HFFc6 (cell line): ENCODE measurements around the gene GOLGA8N. TPM values are rescaled to one million over a fixed set of nuclear protein-coding genes. Genes with fewer than 3 reads are reported as not detected.

Experiments
- DNase-seq: peaks from one replicate; pipeline ENCODE4 v3.0.0-alpha.2; 2018
- H3K27ac Mint-ChIP-seq: 2 replicates; pipeline ENCODE4 v1.8.0; 2020; ENCODE audit warnings: mild to moderate bottlenecking, mixed read lengths
- H3K27me3 Mint-ChIP-seq: 2 replicates; pipeline ENCODE4 v1.8.0; 2021; ENCODE audit warnings: mild to moderate bottlenecking, moderate library complexity, mixed read lengths; ENCODE audit not compliant: insufficient read depth
- H3K36me3 Mint-ChIP-seq: 2 replicates; pipeline ENCODE4 v1.8.0; 2021; ENCODE audit warnings: low read depth, mixed read lengths
- H3K4me1 Mint-ChIP-seq: 2 replicates; pipeline ENCODE4 v1.8.0; 2020; ENCODE audit warnings: low read depth, mixed read lengths
- H3K4me3 Mint-ChIP-seq: 2 replicates; pipeline ENCODE4 v1.8.0; 2020; ENCODE audit warnings: mild to moderate bottlenecking, moderate library complexity, mixed read lengths
- H3K9me3 Mint-ChIP-seq: 2 replicates; pipeline ENCODE4 v1.8.0; 2020; ENCODE audit warnings: mild to moderate bottlenecking, mixed read lengths
- CTCF ChIP-seq: fragments of 200-600 bp; sonication (generic); IDR thresholded peaks from 2 replicates; pipeline ENCODE4 v1.5.0; 2021; ENCODE audit warnings: antibody characterized with exemption, mild to moderate bottlenecking
- total RNA-seq, 6 experiments: library from RNA; stranded (reverse); fragmentation: NEBNext Ultra II Directional; extraction: Animal tissue kit (Norgen Biotek cat#: 25700); gene quantifications; 2 replicates in 1 of 6; 3 replicates in 5 of 6; pipeline ENCODE4 v1.2.3, GENCODE V29; 2021

The GOLGA8N gene
- total RNA-seq, 6 experiments from 2014 or later = 0.37 to 1.4 (median 0.51) TPM

- Mint-ChIP-seq H3K36me3 (peaks cover 15% of the 10 kb centered on the region; the same call in 1 of the 2 replicates), H3K27ac (no peak overlapping the region), H3K4me3 (no peak overlapping the region), H3K4me1 (peaks cover 74% of the 10 kb centered on the region), H3K27me3 (no peaks in the 10 kb centered on the region), H3K9me3 (no peaks in the 10 kb centered on the region)
- no peak for DNase-seq
- TF ChIP-seq CTCF = no peak
These were observed 62.8 kb downstream of the GOLGA8N start for GRCh38 chr15:32656091-32656490.

DNA sequence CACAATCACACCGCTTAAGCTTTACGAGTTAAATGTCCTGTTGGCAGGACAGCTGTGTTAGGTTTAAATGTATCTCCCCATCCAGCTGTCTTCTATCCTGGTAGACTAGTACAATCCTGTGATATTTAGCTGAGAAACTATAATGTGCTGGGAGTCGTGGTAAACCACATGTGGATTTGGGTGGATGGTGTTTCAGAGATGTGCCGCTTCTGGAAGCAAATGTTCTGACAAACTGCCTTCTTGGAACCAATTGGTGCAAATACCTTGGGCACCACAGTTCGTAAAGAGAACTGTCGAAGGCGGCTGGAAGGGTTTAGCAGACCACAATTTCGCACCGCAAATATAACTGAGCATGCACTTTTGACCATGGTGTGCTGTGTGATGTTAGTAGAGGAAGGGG, 63.2 kb downstream of the GOLGA8N start:
- H3K4me1 Mint-ChIP-seq = peaks cover 70% of the 10 kb centered on the region
- H3K27me3 Mint-ChIP-seq = no peaks in the 10 kb centered on the region
- H3K36me3 Mint-ChIP-seq = peaks cover 15% of the 10 kb centered on the region; the same call in 1 of the 2 replicates
- no peak for DNase-seq
- TF ChIP-seq CTCF = no peak
- H3K4me3 Mint-ChIP-seq = no peak overlapping the region
- H3K27ac Mint-ChIP-seq = no peak overlapping the region
- no peaks in the 10 kb centered on the region for H3K9me3 Mint-ChIP-seq

Other genes starting within 250 kb of the GOLGA8N start
- gene GOLGA8K, start 190.2 kb upstream of the GOLGA8N start, total RNA-seq = not detected
- under 1 TPM in 2 of 6 experiments, not detected in 4; 0.17 to 0.43 TPM for gene GOLGA8O, start 137.8 kb upstream of the GOLGA8N start, total RNA-seq
- 10 to 100 TPM; 24.9 to 95.0 (median 74.6) TPM for gene ARHGAP11A, start 22.0 kb downstream of the GOLGA8N start, total RNA-seq
- 1 to 10 TPM; 2.6 to 5.5 (median 3.5) TPM for gene SCG5, start 48.3 kb downstream of the GOLGA8N start, total RNA-seq
- gene GREM1, start 124.5 kb downstream of the GOLGA8N start, total RNA-seq = 1,000 to 10,000 TPM; 2,146 to 4,099 (median 3,549) TPM